SK-N-SH (cell line): Measurements from ENCODE around the gene SSR1. TPM values are rescaled to one million over a fixed set of nuclear protein-coding genes. Genes with fewer than 3 reads are reported as not detected.

Experiments
- CTCF ChIA-PET: fragments of 300-600, 350-600 bp; formaldehyde crosslinking; extraction: SDS; loops from one replicate; lab custom pipeline; 2021; lab: Yijun Ruan, JAX
- POLR2A ChIA-PET: fragments of 350-600 bp; sonication (Branson Sonifier 250); formaldehyde crosslinking; extraction: SDS; loops from one replicate; lab custom pipeline; 2020; ENCODE audit warnings: antibody characterized with exemption, inconsistent platforms; lab: Yijun Ruan, JAX
- DNase-seq: peaks from one replicate; pipeline ENCODE4 v3.0.0; 2012
- H2AFZ ChIP-seq: fragments of 200-600 bp; sonication (generic); 2 replicates; pipeline ENCODE4 v1.8.1; 2016; ENCODE audit warnings: antibody characterized with exemption, mild to moderate bottlenecking, low read depth
- H3F3A ChIP-seq: fragments of 200-600 bp; sonication (generic); replicated peaks from 2 replicates; pipeline ENCODE3; 2016; ENCODE audit warnings: antibody characterized with exemption, mild to moderate bottlenecking; ENCODE audit not compliant: insufficient read depth
- H3K27ac ChIP-seq, 2 experiments: fragments of 200-500 bp in 1 of 2; fragments of 200-600 bp in 1 of 2; sonication (Bioruptor generic) in 1 of 2; sonication (generic), shearing (Covaris generic) in 1 of 2; 2 replicates each; pipeline versions ENCODE4 v1.5.1 to v1.6.1; 2014 to 2016; ENCODE audit warnings: low read depth in 2 of 2, inconsistent platforms in 1 of 2, low read length in 1 of 2, mild to moderate bottlenecking in 1 of 2, mixed read lengths in 1 of 2
- H3K27me3 ChIP-seq: fragments of 200-600 bp; sonication (generic), shearing (Covaris generic); 2 replicates; pipeline ENCODE4 v1.6.1; 2016; ENCODE audit warnings: mixed run types; ENCODE audit not compliant: insufficient read depth
- H3K36me3 ChIP-seq, 2 experiments: fragments of 200-500 bp in 1 of 2; fragments of 200-600 bp in 1 of 2; sonication (Bioruptor generic) in 1 of 2; sonication (generic) in 1 of 2; replicated peaks in 1 of 2; 2 replicates each; pipeline versions ENCODE3 to v1.5.1; 2014 to 2016; ENCODE audit warnings: low read length in 1 of 2, mild to moderate bottlenecking in 1 of 2; ENCODE audit not compliant: insufficient read depth in 2 of 2, control insufficient read depth in 1 of 2
- H3K4me1 ChIP-seq, 2 experiments: fragments of 200-500 bp in 1 of 2; fragments of 200-600 bp in 1 of 2; sonication (Bioruptor generic) in 1 of 2; sonication (generic), shearing (Covaris generic) in 1 of 2; 2 replicates each; pipeline versions ENCODE4 v1.5.1 to v1.6.1; 2014 to 2016; ENCODE audit warnings: low read depth in 1 of 2, low read length in 1 of 2, mixed run types in 1 of 2; ENCODE audit not compliant: insufficient read depth in 2 of 2, control insufficient read depth in 1 of 2
- H3K4me2 ChIP-seq: fragments of 200-600 bp; sonication (generic), shearing (Covaris generic); 2 replicates; pipeline ENCODE4 v1.6.1; 2017; ENCODE audit warnings: mixed run types
- H3K4me3 ChIP-seq, 2 experiments: fragments of 200-500 bp in 1 of 2; fragments of 200-600 bp in 1 of 2; sonication (Bioruptor generic) in 1 of 2; sonication (generic), shearing (Covaris generic) in 1 of 2; 2 replicates each; pipeline versions ENCODE4 v1.5.1 to v1.8.1; 2014 to 2016; ENCODE audit warnings: low read depth in 2 of 2, inconsistent platforms in 1 of 2, low read length in 1 of 2, mild to moderate bottlenecking in 1 of 2, mixed read lengths in 1 of 2, moderate library complexity in 1 of 2
- H3K79me2 ChIP-seq: fragments of 200-600 bp; sonication (generic); 2 replicates; pipeline ENCODE4 v1.8.1; 2017; ENCODE audit warnings: mild to moderate bottlenecking; ENCODE audit not compliant: insufficient read depth
- H3K9ac ChIP-seq: fragments of 200-600 bp; sonication (generic); 2 replicates; pipeline ENCODE4 v1.6.1; 2017; ENCODE audit warnings: mixed run types
- H3K9me2 ChIP-seq: fragments of 200-600 bp; sonication (generic); 2 replicates; pipeline ENCODE4 v1.6.1; 2017; ENCODE audit warnings: mixed run types
- H3K9me3 ChIP-seq: fragments of 200-600 bp; sonication (generic); 2 replicates; pipeline ENCODE4 v1.6.1; 2017; ENCODE audit warnings: mixed run types, mild to moderate bottlenecking, moderate library complexity
- H4K20me1 ChIP-seq: fragments of 200-600 bp; sonication (generic); 2 replicates; pipeline ENCODE4 v1.6.1; 2017; ENCODE audit warnings: mild to moderate bottlenecking, mixed run types; ENCODE audit not compliant: insufficient read depth
- CHD2 ChIP-seq: fragments of 150-350 bp; IDR thresholded peaks from 2 replicates; pipeline ENCODE4 v1.6.1; 2018; ENCODE audit warnings: low read length; ENCODE audit not compliant: partially characterized antibody
- EZH2phosphoT487 ChIP-seq: fragments of 200-600 bp; sonication (generic); IDR thresholded peaks from 2 replicates; pipeline ENCODE4 v1.6.1; 2017; ENCODE audit warnings: low read depth, mixed run types, mild to moderate bottlenecking, antibody characterized with exemption, moderate library complexity, borderline replicate concordance
- FOXM1 ChIP-seq: IDR thresholded peaks from 2 replicates; pipeline ENCODE4 v1.4.0; 2012; ENCODE audit warnings: low read depth, mild to moderate bottlenecking
- GATA2 ChIP-seq: sonication (generic); formaldehyde crosslinking; IDR thresholded peaks from 2 replicates; pipeline ENCODE4 v1.5.0; 2020; ENCODE audit warnings: mild to moderate bottlenecking, missing genetic modification reagents
- RAD21 ChIP-seq: IDR thresholded peaks from 2 replicates; pipeline ENCODE4 v1.6.1; 2012; ENCODE audit warnings: mild to moderate bottlenecking, low read length
- RFX5 ChIP-seq: IDR thresholded peaks from 2 replicates; pipeline ENCODE4 v1.6.1; 2012; ENCODE audit warnings: mild to moderate bottlenecking, improper control_type of control experiment, low read length
- SIN3A ChIP-seq: IDR thresholded peaks from 2 replicates; pipeline ENCODE4 v1.6.1; 2012; ENCODE audit warnings: low read depth, mild to moderate bottlenecking, low read length, moderate library complexity, borderline replicate concordance
- TAF1 ChIP-seq: IDR thresholded peaks from 2 replicates; pipeline ENCODE4 v1.6.1; 2012; ENCODE audit warnings: low read depth, mild to moderate bottlenecking, low read length, moderate library complexity, borderline replicate concordance
- TEAD4 ChIP-seq: IDR thresholded peaks from 2 replicates; pipeline ENCODE4 v1.4.0; 2012; ENCODE audit warnings: mild to moderate bottlenecking, borderline replicate concordance; ENCODE audit not compliant: insufficient read depth
- WGBS: methylation state at CpG from one replicate; pipeline ENCODE4 v1.1.6; 2017; ENCODE audit warnings: low lambda C conversion rate; 5-methylcytosine and 5-hydroxymethylcytosine counted together
- polyA plus RNA-seq, 3 experiments: library from polyadenylated mRNA; depleted of rRNA; stranded (reverse); fragments of >200 nt; gene quantifications; 2 replicates each; pipeline ENCODE4 v1.2.3, GENCODE V29; 2012
- TF ChIP-seq, protein P1 (sequence below): IDR thresholded peaks from 2 replicates; pipeline ENCODE4 v1.4.0; 2012; ENCODE audit warnings: low read depth, borderline replicate concordance
- TF ChIP-seq, protein P2 (sequence below): fragments of 150-350 bp; IDR thresholded peaks from 2 replicates; pipeline ENCODE4 v1.6.1; 2017; ENCODE audit warnings: antibody characterized with exemption, low read length, low read depth, borderline replicate concordance
- TF ChIP-seq, protein P3 (sequence below): fragments of 200-600 bp; sonication (generic); IDR thresholded peaks from 2 replicates; pipeline ENCODE4 v1.6.1; 2017; ENCODE audit warnings: antibody characterized with exemption, mild to moderate bottlenecking, moderate library complexity
- TF ChIP-seq, protein P4 (sequence below): IDR thresholded peaks from 2 replicates; pipeline ENCODE4 v1.6.1; 2012; ENCODE audit warnings: mild to moderate bottlenecking, low read depth, low read length, moderate library complexity
- TF ChIP-seq, protein P5 (sequence below): fragments of 150-350 bp; IDR thresholded peaks from 2 replicates; pipeline ENCODE4 v1.6.1; 2016; ENCODE audit warnings: mild to moderate bottlenecking, low read depth, low read length
- TF ChIP-seq, protein P6 (sequence below): IDR thresholded peaks from 2 replicates; pipeline ENCODE4 v1.4.0; 2012; ENCODE audit warnings: low read depth, borderline replicate concordance
- TF ChIP-seq, protein P7 (sequence below): IDR thresholded peaks from 2 replicates; pipeline ENCODE4; 2012

Gene SSR1
- polyA plus RNA-seq, 1 of the 3 experiments (the other 2 are of a cell fraction) = 50.7 TPM

DNA sequence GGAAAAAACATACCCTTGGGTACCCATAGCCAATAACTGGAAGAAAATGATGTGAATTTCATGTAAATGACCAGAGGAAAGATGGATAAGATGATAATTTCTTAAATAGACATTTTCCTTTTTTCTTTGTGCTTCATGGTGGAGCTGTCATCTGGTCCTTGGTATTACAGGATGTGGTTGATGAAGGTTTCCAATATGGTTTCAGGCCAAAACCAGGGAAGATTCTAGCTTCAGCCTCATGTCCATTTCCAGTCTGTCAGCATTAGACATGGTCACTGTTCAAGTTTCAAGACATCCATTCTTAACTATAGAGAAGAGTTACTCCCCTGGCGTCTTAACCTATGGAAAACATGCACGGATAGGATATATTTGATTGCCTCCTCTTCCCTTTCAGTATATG is 63.6 kb downstream of the SSR1 start:
- TF ChIP-seq, protein P1, sequence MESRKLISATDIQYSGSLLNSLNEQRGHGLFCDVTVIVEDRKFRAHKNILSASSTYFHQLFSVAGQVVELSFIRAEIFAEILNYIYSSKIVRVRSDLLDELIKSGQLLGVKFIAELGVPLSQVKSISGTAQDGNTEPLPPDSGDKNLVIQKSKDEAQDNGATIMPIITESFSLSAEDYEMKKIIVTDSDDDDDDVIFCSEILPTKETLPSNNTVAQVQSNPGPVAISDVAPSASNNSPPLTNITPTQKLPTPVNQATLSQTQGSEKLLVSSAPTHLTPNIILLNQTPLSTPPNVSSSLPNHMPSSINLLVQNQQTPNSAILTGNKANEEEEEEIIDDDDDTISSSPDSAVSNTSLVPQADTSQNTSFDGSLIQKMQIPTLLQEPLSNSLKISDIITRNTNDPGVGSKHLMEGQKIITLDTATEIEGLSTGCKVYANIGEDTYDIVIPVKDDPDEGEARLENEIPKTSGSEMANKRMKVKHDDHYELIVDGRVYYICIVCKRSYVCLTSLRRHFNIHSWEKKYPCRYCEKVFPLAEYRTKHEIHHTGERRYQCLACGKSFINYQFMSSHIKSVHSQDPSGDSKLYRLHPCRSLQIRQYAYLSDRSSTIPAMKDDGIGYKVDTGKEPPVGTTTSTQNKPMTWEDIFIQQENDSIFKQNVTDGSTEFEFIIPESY = no peak
- TF ChIP-seq, protein P2, sequence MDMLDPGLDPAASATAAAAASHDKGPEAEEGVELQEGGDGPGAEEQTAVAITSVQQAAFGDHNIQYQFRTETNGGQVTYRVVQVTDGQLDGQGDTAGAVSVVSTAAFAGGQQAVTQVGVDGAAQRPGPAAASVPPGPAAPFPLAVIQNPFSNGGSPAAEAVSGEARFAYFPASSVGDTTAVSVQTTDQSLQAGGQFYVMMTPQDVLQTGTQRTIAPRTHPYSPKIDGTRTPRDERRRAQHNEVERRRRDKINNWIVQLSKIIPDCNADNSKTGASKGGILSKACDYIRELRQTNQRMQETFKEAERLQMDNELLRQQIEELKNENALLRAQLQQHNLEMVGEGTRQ = no peak
- TF ChIP-seq FOXM1 (no peak), RFX5 (no peak), TEAD4 (no peak), EZH2phosphoT487 (no peak), CHD2 (no peak), TAF1 (no peak), SIN3A (no peak), RAD21 (no peak), GATA2 (CRISPR knock-in tag) (no peak)
- TF ChIP-seq, protein P3, sequence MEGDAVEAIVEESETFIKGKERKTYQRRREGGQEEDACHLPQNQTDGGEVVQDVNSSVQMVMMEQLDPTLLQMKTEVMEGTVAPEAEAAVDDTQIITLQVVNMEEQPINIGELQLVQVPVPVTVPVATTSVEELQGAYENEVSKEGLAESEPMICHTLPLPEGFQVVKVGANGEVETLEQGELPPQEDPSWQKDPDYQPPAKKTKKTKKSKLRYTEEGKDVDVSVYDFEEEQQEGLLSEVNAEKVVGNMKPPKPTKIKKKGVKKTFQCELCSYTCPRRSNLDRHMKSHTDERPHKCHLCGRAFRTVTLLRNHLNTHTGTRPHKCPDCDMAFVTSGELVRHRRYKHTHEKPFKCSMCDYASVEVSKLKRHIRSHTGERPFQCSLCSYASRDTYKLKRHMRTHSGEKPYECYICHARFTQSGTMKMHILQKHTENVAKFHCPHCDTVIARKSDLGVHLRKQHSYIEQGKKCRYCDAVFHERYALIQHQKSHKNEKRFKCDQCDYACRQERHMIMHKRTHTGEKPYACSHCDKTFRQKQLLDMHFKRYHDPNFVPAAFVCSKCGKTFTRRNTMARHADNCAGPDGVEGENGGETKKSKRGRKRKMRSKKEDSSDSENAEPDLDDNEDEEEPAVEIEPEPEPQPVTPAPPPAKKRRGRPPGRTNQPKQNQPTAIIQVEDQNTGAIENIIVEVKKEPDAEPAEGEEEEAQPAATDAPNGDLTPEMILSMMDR = no peak
- TF ChIP-seq, protein P4, sequence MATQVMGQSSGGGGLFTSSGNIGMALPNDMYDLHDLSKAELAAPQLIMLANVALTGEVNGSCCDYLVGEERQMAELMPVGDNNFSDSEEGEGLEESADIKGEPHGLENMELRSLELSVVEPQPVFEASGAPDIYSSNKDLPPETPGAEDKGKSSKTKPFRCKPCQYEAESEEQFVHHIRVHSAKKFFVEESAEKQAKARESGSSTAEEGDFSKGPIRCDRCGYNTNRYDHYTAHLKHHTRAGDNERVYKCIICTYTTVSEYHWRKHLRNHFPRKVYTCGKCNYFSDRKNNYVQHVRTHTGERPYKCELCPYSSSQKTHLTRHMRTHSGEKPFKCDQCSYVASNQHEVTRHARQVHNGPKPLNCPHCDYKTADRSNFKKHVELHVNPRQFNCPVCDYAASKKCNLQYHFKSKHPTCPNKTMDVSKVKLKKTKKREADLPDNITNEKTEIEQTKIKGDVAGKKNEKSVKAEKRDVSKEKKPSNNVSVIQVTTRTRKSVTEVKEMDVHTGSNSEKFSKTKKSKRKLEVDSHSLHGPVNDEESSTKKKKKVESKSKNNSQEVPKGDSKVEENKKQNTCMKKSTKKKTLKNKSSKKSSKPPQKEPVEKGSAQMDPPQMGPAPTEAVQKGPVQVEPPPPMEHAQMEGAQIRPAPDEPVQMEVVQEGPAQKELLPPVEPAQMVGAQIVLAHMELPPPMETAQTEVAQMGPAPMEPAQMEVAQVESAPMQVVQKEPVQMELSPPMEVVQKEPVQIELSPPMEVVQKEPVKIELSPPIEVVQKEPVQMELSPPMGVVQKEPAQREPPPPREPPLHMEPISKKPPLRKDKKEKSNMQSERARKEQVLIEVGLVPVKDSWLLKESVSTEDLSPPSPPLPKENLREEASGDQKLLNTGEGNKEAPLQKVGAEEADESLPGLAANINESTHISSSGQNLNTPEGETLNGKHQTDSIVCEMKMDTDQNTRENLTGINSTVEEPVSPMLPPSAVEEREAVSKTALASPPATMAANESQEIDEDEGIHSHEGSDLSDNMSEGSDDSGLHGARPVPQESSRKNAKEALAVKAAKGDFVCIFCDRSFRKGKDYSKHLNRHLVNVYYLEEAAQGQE = no peak
- TF ChIP-seq, protein P5, sequence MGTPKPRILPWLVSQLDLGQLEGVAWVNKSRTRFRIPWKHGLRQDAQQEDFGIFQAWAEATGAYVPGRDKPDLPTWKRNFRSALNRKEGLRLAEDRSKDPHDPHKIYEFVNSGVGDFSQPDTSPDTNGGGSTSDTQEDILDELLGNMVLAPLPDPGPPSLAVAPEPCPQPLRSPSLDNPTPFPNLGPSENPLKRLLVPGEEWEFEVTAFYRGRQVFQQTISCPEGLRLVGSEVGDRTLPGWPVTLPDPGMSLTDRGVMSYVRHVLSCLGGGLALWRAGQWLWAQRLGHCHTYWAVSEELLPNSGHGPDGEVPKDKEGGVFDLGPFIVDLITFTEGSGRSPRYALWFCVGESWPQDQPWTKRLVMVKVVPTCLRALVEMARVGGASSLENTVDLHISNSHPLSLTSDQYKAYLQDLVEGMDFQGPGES = no peak
- TF ChIP-seq, protein P6, sequence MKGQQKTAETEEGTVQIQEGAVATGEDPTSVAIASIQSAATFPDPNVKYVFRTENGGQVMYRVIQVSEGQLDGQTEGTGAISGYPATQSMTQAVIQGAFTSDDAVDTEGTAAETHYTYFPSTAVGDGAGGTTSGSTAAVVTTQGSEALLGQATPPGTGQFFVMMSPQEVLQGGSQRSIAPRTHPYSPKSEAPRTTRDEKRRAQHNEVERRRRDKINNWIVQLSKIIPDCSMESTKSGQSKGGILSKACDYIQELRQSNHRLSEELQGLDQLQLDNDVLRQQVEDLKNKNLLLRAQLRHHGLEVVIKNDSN = no peak
- TF ChIP-seq, protein P7, sequence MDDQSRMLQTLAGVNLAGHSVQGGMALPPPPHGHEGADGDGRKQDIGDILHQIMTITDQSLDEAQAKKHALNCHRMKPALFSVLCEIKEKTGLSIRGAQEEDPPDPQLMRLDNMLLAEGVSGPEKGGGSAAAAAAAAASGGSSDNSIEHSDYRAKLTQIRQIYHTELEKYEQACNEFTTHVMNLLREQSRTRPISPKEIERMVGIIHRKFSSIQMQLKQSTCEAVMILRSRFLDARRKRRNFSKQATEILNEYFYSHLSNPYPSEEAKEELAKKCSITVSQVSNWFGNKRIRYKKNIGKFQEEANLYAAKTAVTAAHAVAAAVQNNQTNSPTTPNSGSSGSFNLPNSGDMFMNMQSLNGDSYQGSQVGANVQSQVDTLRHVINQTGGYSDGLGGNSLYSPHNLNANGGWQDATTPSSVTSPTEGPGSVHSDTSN = no peak
- CTCF ChIA-PET = interaction anchor here (0.9 to 1.1 kb wide), 2 partner anchors 15 to 26 kb away, joined by 3 read pairs; no protein-coding TSS in a partner anchor

More for the DNA sequence above, 63.6 kb downstream of the SSR1 start:
- H3K9me3 ChIP-seq = no peaks in the 10 kb centered on the region
- H3K27ac ChIP-seq = no peak overlapping the region
- H3K36me3 ChIP-seq = peaks cover 12 to 39% of the 10 kb centered on the region in 2 experiments
- no peak for DNase-seq
- H3K4me3 ChIP-seq = no peak overlapping the region
- no peaks in the 10 kb centered on the region for H3K79me2 ChIP-seq
- H3F3A ChIP-seq = no peaks in the 10 kb centered on the region
- H2AFZ ChIP-seq = no peak overlapping the region
- no peak overlapping the region for H3K4me2 ChIP-seq
- POLR2A ChIA-PET = no interaction called here
- no peak overlapping the region for H3K9ac ChIP-seq
- no peaks in the 10 kb centered on the region for H3K4me1 ChIP-seq
- 83% methylated on average over 2 of the region's 2 CpGs for WGBS
- no peaks in the 10 kb centered on the region for H3K27me3 ChIP-seq
- no peaks in the 10 kb centered on the region for H4K20me1 ChIP-seq
- no peaks in the 10 kb centered on the region for H3K9me2 ChIP-seq
